ENCODE measurements around the gene PDE3B. TPM values are rescaled to one million over a fixed set of nuclear protein-coding genes. Genes with fewer than 3 reads are reported as not detected.
A peak's percentile ranks its signal among the peaks of the same experiment; 100 is the strongest.

PDE3B gene
- total and polyA plus RNA-seq, 9 of the 15 experiments (the other 6 are each of a cell fraction or from before 2014, with no cell fraction given) = 2.3 to 22.5 (median 12.2) TPM

DNA sequence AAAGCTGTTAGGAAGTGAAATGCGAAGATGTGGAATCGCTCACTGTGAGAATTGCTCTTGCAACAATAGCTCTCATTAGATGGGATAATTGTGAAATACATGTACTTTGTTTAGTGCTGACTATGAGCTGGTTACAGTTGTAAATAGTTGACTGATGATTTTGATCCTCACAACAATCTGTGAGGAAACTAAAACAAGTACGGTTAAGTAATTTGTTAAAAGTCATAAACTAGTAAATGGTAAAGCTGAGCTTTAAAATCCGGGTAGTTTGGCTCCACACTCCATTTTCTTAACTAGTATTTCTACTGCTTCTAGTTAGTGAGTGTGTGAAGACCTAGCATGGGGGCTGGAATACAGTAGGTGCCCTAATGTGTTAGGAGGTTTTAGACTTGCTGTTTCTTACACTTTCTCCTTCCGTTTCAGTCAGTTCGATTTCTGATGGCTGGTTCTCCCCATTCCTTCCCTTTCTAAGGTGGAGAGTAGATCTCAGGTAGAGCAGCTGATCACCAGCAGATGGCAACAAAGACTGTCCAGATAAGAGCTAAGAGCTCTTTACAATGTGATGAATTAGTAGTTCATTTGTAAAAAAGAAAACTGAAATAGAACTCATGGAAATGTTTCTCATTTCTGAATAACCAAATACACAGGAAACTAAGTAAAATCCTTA is 264.7 kb downstream of the PDE3B start (continued):
- TF ChIP-seq, protein P1, sequence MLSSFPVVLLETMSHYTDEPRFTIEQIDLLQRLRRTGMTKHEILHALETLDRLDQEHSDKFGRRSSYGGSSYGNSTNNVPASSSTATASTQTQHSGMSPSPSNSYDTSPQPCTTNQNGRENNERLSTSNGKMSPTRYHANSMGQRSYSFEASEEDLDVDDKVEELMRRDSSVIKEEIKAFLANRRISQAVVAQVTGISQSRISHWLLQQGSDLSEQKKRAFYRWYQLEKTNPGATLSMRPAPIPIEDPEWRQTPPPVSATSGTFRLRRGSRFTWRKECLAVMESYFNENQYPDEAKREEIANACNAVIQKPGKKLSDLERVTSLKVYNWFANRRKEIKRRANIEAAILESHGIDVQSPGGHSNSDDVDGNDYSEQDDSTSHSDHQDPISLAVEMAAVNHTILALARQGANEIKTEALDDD (IDR thresholded peaks at IDR 0.05) = peak; percentile 55
- TF ChIP-seq RCOR1 (IDR thresholded peaks at IDR 0.05; ENCODE audit: borderline replicate concordance in 1 of 2, low read depth in 2 of 2, low read length in 2 of 2) = 0 out of 4 replicates have a peak, but pooled peaks of 1 of the 2 experiments have one; percentile 17
- TF ChIP-seq ZNF239 (CRISPR knock-in tag; IDR thresholded peaks at IDR 0.05) = no peak
- TF ChIP-seq, protein P2, sequence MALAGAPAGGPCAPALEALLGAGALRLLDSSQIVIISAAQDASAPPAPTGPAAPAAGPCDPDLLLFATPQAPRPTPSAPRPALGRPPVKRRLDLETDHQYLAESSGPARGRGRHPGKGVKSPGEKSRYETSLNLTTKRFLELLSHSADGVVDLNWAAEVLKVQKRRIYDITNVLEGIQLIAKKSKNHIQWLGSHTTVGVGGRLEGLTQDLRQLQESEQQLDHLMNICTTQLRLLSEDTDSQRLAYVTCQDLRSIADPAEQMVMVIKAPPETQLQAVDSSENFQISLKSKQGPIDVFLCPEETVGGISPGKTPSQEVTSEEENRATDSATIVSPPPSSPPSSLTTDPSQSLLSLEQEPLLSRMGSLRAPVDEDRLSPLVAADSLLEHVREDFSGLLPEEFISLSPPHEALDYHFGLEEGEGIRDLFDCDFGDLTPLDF (CRISPR knock-in tag; IDR thresholded peaks at IDR 0.05) = no peak
- peak; percentile 46 for TF ChIP-seq CEBPB (tag; IDR thresholded peaks at IDR 0.05)
- TF ChIP-seq TGIF2 (CRISPR knock-in tag; IDR thresholded peaks at IDR 0.05) = no peak

GRCh38 chr11:14914536-14914935 is 270.9 kb downstream of the PDE3B start:
- no peaks in the 10 kb centered on the region for H3K79me2 ChIP-seq (ENCODE audit: control insufficient read depth, insufficient read depth, low read length)
- H3K4me2 ChIP-seq (ENCODE audit: insufficient read depth, low read length) = no peak overlapping the region
- WGBS (ENCODE audit: insufficient coverage, low coverage, missing lambda C conversion rate) = 2% methylated on average over 3 of the region's 3 CpGs
- ATAC-seq (no peak), FAIRE-seq (no peak), DNase-seq (ENCODE audit: extremely low read depth in 1 of 4, low spot score in 3 of 4) (no peak)
- no peaks in the 10 kb centered on the region for H3K9me1 ChIP-seq (ENCODE audit: control insufficient read depth, insufficient read depth, low read length)
- H3K36me3 ChIP-seq (ENCODE audit: control insufficient read depth, insufficient read depth, low read length) = no peaks in the 10 kb centered on the region
- no peak overlapping the region for H3K4me3 ChIP-seq
- H3K9ac ChIP-seq (ENCODE audit: insufficient read depth in 1 of 2, low read depth in 2 of 2, low read length in 2 of 2) = no peak overlapping the region
- no peaks in the 10 kb centered on the region for H3K9me3 ChIP-seq (replicated peaks; ENCODE audit: control insufficient read depth, insufficient read depth, low read depth, low read length)
- ChIA-PET CTCF (ENCODE audit: low intra/inter-chr PET ratio) (no interaction called here), POLR2A (no interaction called here)
- in situ Hi-C loops (cut with MboI) (no loop called here), intact Hi-C loops (cut with micrococcal nuclease) (no loop called here)
- BruUV-seq (replicated peaks) = no TSS peak
- no peaks in the 10 kb centered on the region for H3K4me1 ChIP-seq (replicated peaks in 1 of 2; ENCODE audit: control insufficient read depth in 2 of 2, insufficient read depth in 2 of 2, low read length in 2 of 2)
- no peaks in the 10 kb centered on the region for H4K20me1 ChIP-seq (replicated peaks; ENCODE audit: control insufficient read depth, insufficient read depth, low read length)
- no peak overlapping the region for H3K27ac ChIP-seq (ENCODE audit: extremely low read depth, low read depth, low read length)
- TF ChIP-seq ZBTB40 (IDR thresholded peaks at IDR 0.05) (0 out of 2 replicates have a peak, but pooled peaks have one; percentile 26), ZBTB40 (CRISPR knock-in tag; IDR thresholded peaks at IDR 0.05) (no peak), ZNF551 (CRISPR knock-in tag; IDR thresholded peaks at IDR 0.05) (no peak)
- no peaks in the 10 kb centered on the region for H3K27me3 ChIP-seq (ENCODE audit: control insufficient read depth in 2 of 2, insufficient read depth in 2 of 2, low read length in 2 of 2)
- H2AFZ ChIP-seq (ENCODE audit: low read depth, low read length) = no peak overlapping the region

Measured in K562 (cell line).